H9 (cell line): ENCODE data around the gene HSD3B1. TPM values are rescaled to one million over a fixed set of nuclear protein-coding genes. Genes with fewer than 3 reads are reported as not detected.

ENCODE experiments used
- DNase-seq: peaks from one replicate; pipeline ENCODE4 v3.0.0-alpha.2; 2017
- H2AFZ ChIP-seq: one replicate; pipeline ENCODE4 v1.6.1; 2013; ENCODE audit warnings: mild to moderate bottlenecking, low read length, control low read depth, moderate library complexity
- H2AK5ac ChIP-seq: 2 replicates; pipeline ENCODE4 v1.6.1; 2013; ENCODE audit warnings: low read length, control low read depth, mixed read lengths; ENCODE audit not compliant: insufficient read length
- H2BK120ac ChIP-seq: one replicate; pipeline ENCODE4 v1.6.1; 2013; ENCODE audit warnings: low read depth, mild to moderate bottlenecking, low read length, control low read depth, inconsistent platforms; ENCODE audit not compliant: poor library complexity, severe bottlenecking
- H2BK12ac ChIP-seq: 2 replicates; pipeline ENCODE4 v1.6.1; 2013; ENCODE audit warnings: low read length, control low read depth, mixed read lengths, low read depth; ENCODE audit not compliant: insufficient read length
- H2BK15ac ChIP-seq: 2 replicates; pipeline ENCODE4 v1.6.1; 2013; ENCODE audit warnings: low read depth, low read length, control low read depth
- H2BK20ac ChIP-seq: one replicate; pipeline ENCODE4 v1.6.1; 2013; ENCODE audit warnings: low read depth, mild to moderate bottlenecking, low read length, control low read depth, inconsistent platforms; ENCODE audit not compliant: poor library complexity, severe bottlenecking
- H2BK5ac ChIP-seq: 2 replicates; pipeline ENCODE4 v1.6.1; 2013; ENCODE audit warnings: low read length, control low read depth, mixed read lengths; ENCODE audit not compliant: insufficient read length
- H3K14ac ChIP-seq: 2 replicates; pipeline ENCODE4 v1.6.1; 2013; ENCODE audit warnings: low read length, control low read depth; ENCODE audit not compliant: insufficient read depth
- H3K18ac ChIP-seq: 2 replicates; pipeline ENCODE4 v1.6.1; 2013; ENCODE audit warnings: low read depth, mild to moderate bottlenecking, mixed read lengths, low read length, control low read depth; ENCODE audit not compliant: insufficient read length
- H3K23ac ChIP-seq: 2 replicates; pipeline ENCODE4 v1.6.1; 2013; ENCODE audit warnings: low read length, control low read depth, mixed read lengths, low read depth; ENCODE audit not compliant: insufficient read length
- H3K23me2 ChIP-seq: 2 replicates; pipeline ENCODE4 v1.6.1; 2013; ENCODE audit warnings: low read depth, mild to moderate bottlenecking, mixed read lengths, low read length, control low read depth; ENCODE audit not compliant: insufficient read length, poor library complexity, severe bottlenecking
- H3K27ac ChIP-seq: 2 replicates; pipeline ENCODE4 v1.5.1; 2013; ENCODE audit warnings: low read length, control low read depth, mixed read lengths, low read depth; ENCODE audit not compliant: insufficient read length
- H3K27me3 ChIP-seq: 2 replicates; pipeline ENCODE4 v1.6.1; 2013; ENCODE audit warnings: low read length, control low read depth, inconsistent platforms; ENCODE audit not compliant: insufficient read depth
- H3K4ac ChIP-seq: 2 replicates; pipeline ENCODE4 v1.6.1; 2013; ENCODE audit warnings: low read depth, mild to moderate bottlenecking, control low read depth, inconsistent platforms, low read length, moderate library complexity
- H3K4me1 ChIP-seq: 2 replicates; pipeline ENCODE4 v1.6.1; 2013; ENCODE audit warnings: low read length, control low read depth, inconsistent platforms; ENCODE audit not compliant: insufficient read depth
- H3K4me2 ChIP-seq: 2 replicates; pipeline ENCODE4 v1.6.1; 2013; ENCODE audit warnings: low read length, control low read depth, mixed read lengths; ENCODE audit not compliant: insufficient read length, insufficient read depth
- H3K56ac ChIP-seq: 2 replicates; pipeline ENCODE4 v1.6.1; 2013; ENCODE audit warnings: low read depth, mild to moderate bottlenecking, mixed read lengths, low read length, control low read depth; ENCODE audit not compliant: insufficient read length
- H3K79me1 ChIP-seq: 2 replicates; pipeline ENCODE4 v1.6.1; 2013; ENCODE audit warnings: low read depth, mild to moderate bottlenecking, moderate library complexity, low read length, control low read depth, inconsistent platforms; ENCODE audit not compliant: insufficient read depth, poor library complexity, severe bottlenecking
- H3K79me2 ChIP-seq: 2 replicates; pipeline ENCODE4 v1.6.1; 2013; ENCODE audit warnings: low read length, control low read depth, inconsistent platforms; ENCODE audit not compliant: insufficient read depth
- H3K9ac ChIP-seq: 2 replicates; pipeline ENCODE4 v1.6.1; 2013; ENCODE audit warnings: low read length, control low read depth, mixed read lengths; ENCODE audit not compliant: insufficient read length; ENCODE audit errors: extremely low read depth
- H3K9me3 ChIP-seq: one replicate; pipeline ENCODE4 v1.6.1; 2013; ENCODE audit warnings: low read depth, low read length, inconsistent platforms; ENCODE audit not compliant: control insufficient read depth
- H3T11ph ChIP-seq: one replicate; pipeline ENCODE4 v1.6.1; 2013; ENCODE audit warnings: mild to moderate bottlenecking, low read length, control low read depth, inconsistent platforms
- H4K20me1 ChIP-seq: one replicate; pipeline ENCODE4 v1.6.1; 2013; ENCODE audit not compliant: control insufficient read depth, insufficient read length, insufficient read depth
- H4K5ac ChIP-seq: 2 replicates; pipeline ENCODE4 v1.6.1; 2013; ENCODE audit warnings: low read depth, mild to moderate bottlenecking, mixed read lengths, low read length, control low read depth; ENCODE audit not compliant: insufficient read length
- H4K8ac ChIP-seq: replicated peaks from 2 replicates; pipeline ENCODE4 v1.6.1; 2013; ENCODE audit warnings: low read length, control low read depth, mixed read lengths, low read depth; ENCODE audit not compliant: insufficient read length
- H4K91ac ChIP-seq: 2 replicates; pipeline ENCODE4 v1.6.1; 2013; ENCODE audit warnings: low read depth, mild to moderate bottlenecking, moderate library complexity, mixed read lengths, low read length, control low read depth; ENCODE audit not compliant: insufficient read length
- H3K27ac Mint-ChIP-seq, 3 experiments: 2 replicates in 2 of 3; 3 replicates in 1 of 3; pipeline ENCODE4 v1.8.0; 2020 to 2021; ENCODE audit warnings: mixed read lengths in 3 of 3, mild to moderate bottlenecking in 1 of 3, moderate library complexity in 1 of 3
- H3K27me3 Mint-ChIP-seq: 2 replicates; pipeline ENCODE4 v1.8.0; 2021; ENCODE audit warnings: low read depth, mild to moderate bottlenecking, moderate library complexity, mixed read lengths
- H3K36me3 Mint-ChIP-seq, 3 experiments: 2 replicates in 2 of 3; 3 replicates in 1 of 3; pipeline ENCODE4 v1.8.0; 2020 to 2021; ENCODE audit warnings: low read depth in 3 of 3, mixed read lengths in 3 of 3; ENCODE audit not compliant: insufficient read depth in 1 of 3
- H3K4me1 Mint-ChIP-seq, 2 experiments: 2 replicates each; pipeline ENCODE4 v1.8.0; 2020; ENCODE audit warnings: mixed read lengths in 2 of 2
- H3K4me3 Mint-ChIP-seq, 2 experiments: 2 replicates in 1 of 2; 3 replicates in 1 of 2; pipeline ENCODE4 v1.8.0; 2020 to 2021; ENCODE audit warnings: mild to moderate bottlenecking in 2 of 2, mixed read lengths in 2 of 2, moderate library complexity in 1 of 2
- H3K9me3 Mint-ChIP-seq, 2 experiments: 2 replicates in 1 of 2; 3 replicates in 1 of 2; pipeline ENCODE4 v1.8.0; 2020; ENCODE audit warnings: mild to moderate bottlenecking in 2 of 2, mixed read lengths in 2 of 2, moderate library complexity in 1 of 2
- CTCF ChIP-seq: fragments of 200-600 bp; sonication (generic); conservative IDR thresholded peaks from 3 replicates; pipeline ENCODE4 v1.8.0; 2021; ENCODE audit warnings: antibody characterized with exemption, mild to moderate bottlenecking
- WGBS: extraction: QIAGEN DNeasy Blood & Tissue Kit; methylation state at CpG from one replicate; pipeline ENCODE4 v1.1.7; 2013; ENCODE audit warnings: missing lambda C conversion rate, low lambda C conversion rate, mixed read lengths; ENCODE audit not compliant: insufficient read length; ENCODE audit errors: extremely low coverage; 5-methylcytosine and 5-hydroxymethylcytosine counted together
- total RNA-seq: library from RNA; stranded (reverse); gene quantifications from 2 replicates; pipeline ENCODE4 v1.2.1, GENCODE V29; 2021

HSD3B1 gene
- total RNA-seq, 1 experiment from 2014 or later, result not detected

GRCh38 chr1:119472080-119472818 lies 34.8 kb upstream of the HSD3B1 start:
- no peak overlapping the region for H2BK5ac ChIP-seq
- H3K14ac ChIP-seq, result no peak overlapping the region
- no peak overlapping the region for H3K4me3 Mint-ChIP-seq

More at GRCh38 chr1:119472080-119472818, 34.8 kb upstream of the HSD3B1 start:
- Histone ChIP-seq H2BK120ac (no peak overlapping the region), H3T11ph (no peak overlapping the region), H4K8ac (no peak overlapping the region), H4K5ac (no peak overlapping the region), H3K27ac (no peak overlapping the region), H3K9ac (no peak overlapping the region), H3K9me3 (no peaks in the 10 kb centered on the region), H4K20me1 (no peaks in the 10 kb centered on the region), H2BK12ac (no peak overlapping the region), H3K18ac (no peak overlapping the region), H3K56ac (no peak overlapping the region), H3K4me2 (no peak overlapping the region), H3K4ac (no peak overlapping the region), H2AFZ (no peak overlapping the region), H2BK15ac (no peak overlapping the region), H3K27me3 (no peaks in the 10 kb centered on the region), H3K79me2 (no peaks in the 10 kb centered on the region), H2AK5ac (no peak overlapping the region), H3K4me1 (no peaks in the 10 kb centered on the region), H3K23me2 (no peaks in the 10 kb centered on the region), H2BK20ac (no peak overlapping the region), H3K23ac (no peak overlapping the region), H4K91ac (no peak overlapping the region), H3K79me1 (no peaks in the 10 kb centered on the region)
- Mint-ChIP-seq H3K36me3 (no peaks in the 10 kb centered on the region), H3K9me3 (no peaks in the 10 kb centered on the region), H3K27ac (no peak overlapping the region), H3K4me1 (peaks cover 9% of the 10 kb centered on the region in 2 experiments), H3K27me3 (peaks cover 5% of the 10 kb centered on the region)
- no peak for DNase-seq
- TF ChIP-seq CTCF, result no peak
- no CpG with 5 or more reads among the region's 5 CpGs for WGBS
